ENCODE results near the gene KLK5.

DNA sequence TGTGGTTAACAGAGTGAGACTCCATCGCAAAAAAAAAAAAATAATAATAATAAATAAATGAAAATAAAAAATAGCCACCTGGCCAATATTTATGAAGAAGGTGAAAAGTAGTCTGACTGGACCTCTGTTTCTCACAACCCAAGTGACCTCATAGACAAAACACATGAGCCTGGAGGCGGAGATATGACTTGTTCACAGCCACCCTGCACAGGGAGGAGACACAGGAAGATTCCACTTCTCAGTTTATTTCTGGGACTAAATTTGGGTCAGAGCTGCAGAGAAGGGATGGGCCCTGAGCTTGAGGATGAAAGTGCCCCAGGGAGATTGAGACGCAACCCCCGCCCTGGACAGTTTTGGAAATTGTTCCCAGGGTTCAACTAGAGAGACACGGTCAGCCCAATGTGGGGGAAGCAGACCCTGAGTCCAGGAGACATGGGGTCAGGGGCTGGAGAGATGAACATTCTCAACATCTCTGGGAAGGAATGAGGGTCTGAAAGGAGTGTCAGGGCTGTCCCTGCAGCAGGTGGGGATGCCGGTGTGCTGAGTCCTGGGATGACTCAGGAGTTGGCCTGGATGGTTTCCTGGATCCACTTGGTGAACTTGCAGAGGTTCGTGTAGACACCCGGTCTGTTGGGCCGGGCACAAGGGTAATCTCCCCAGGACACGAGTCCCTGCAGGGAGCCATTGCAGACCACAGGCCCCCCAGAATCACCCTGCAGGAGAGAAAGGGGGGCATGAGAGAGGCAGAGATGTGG is 9.6 kb downstream of the KLK5 start:
- TF ChIP-seq, protein P1, sequence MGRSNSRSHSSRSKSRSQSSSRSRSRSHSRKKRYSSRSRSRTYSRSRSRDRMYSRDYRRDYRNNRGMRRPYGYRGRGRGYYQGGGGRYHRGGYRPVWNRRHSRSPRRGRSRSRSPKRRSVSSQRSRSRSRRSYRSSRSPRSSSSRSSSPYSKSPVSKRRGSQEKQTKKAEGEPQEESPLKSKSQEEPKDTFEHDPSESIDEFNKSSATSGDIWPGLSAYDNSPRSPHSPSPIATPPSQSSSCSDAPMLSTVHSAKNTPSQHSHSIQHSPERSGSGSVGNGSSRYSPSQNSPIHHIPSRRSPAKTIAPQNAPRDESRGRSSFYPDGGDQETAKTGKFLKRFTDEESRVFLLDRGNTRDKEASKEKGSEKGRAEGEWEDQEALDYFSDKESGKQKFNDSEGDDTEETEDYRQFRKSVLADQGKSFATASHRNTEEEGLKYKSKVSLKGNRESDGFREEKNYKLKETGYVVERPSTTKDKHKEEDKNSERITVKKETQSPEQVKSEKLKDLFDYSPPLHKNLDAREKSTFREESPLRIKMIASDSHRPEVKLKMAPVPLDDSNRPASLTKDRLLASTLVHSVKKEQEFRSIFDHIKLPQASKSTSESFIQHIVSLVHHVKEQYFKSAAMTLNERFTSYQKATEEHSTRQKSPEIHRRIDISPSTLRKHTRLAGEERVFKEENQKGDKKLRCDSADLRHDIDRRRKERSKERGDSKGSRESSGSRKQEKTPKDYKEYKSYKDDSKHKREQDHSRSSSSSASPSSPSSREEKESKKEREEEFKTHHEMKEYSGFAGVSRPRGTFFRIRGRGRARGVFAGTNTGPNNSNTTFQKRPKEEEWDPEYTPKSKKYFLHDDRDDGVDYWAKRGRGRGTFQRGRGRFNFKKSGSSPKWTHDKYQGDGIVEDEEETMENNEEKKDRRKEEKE (IDR thresholded peaks at IDR 0.05): no peak
- TF ChIP-seq ZNF20 (CRISPR knock-in tag; IDR thresholded peaks at IDR 0.05) (no peak), MEIS1 (CRISPR knock-in tag; IDR thresholded peaks at IDR 0.05; ENCODE audit: borderline replicate concordance) (no peak), NFIB (CRISPR knock-in tag; IDR thresholded peaks at IDR 0.05; ENCODE audit: borderline replicate concordance) (no peak), ZKSCAN8 (CRISPR knock-in tag; IDR thresholded peaks at IDR 0.05; ENCODE audit: borderline replicate concordance) (no peak), ZBTB21 (CRISPR knock-in tag; IDR thresholded peaks at IDR 0.05) (no peak), POLR2A (IDR thresholded peaks at IDR 0.05; ENCODE audit: insufficient read depth in 1 of 2, low read depth in 2 of 2, low read length in 2 of 2) (no peak), MAZ (IDR thresholded peaks at IDR 0.05; ENCODE audit: borderline replicate concordance, low read depth, low read length) (no peak), MAZ (CRISPR knock-in tag; IDR thresholded peaks at IDR 0.05; ENCODE audit: low read depth) (no peak), BHLHE40 (IDR thresholded peaks at IDR 0.05; ENCODE audit: low read length) (no peak), FOXJ3 (CRISPR knock-in tag; IDR thresholded peaks at IDR 0.05; ENCODE audit: borderline replicate concordance) (no peak)
- TF ChIP-seq, protein P2, sequence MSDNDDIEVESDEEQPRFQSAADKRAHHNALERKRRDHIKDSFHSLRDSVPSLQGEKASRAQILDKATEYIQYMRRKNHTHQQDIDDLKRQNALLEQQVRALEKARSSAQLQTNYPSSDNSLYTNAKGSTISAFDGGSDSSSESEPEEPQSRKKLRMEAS (IDR thresholded peaks at IDR 0.05): no peak
- TF ChIP-seq, protein P3, sequence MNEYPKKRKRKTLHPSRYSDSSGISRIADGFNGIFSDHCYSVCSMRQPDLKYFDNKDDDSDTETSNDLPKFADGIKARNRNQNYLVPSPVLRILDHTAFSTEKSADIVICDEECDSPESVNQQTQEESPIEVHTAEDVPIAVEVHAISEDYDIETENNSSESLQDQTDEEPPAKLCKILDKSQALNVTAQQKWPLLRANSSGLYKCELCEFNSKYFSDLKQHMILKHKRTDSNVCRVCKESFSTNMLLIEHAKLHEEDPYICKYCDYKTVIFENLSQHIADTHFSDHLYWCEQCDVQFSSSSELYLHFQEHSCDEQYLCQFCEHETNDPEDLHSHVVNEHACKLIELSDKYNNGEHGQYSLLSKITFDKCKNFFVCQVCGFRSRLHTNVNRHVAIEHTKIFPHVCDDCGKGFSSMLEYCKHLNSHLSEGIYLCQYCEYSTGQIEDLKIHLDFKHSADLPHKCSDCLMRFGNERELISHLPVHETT (CRISPR knock-in tag; conservative IDR thresholded peaks at IDR 0.05): no peak
- TF ChIP-seq, protein P4, sequence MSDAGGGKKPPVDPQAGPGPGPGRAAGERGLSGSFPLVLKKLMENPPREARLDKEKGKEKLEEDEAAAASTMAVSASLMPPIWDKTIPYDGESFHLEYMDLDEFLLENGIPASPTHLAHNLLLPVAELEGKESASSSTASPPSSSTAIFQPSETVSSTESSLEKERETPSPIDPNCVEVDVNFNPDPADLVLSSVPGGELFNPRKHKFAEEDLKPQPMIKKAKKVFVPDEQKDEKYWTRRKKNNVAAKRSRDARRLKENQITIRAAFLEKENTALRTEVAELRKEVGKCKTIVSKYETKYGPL (CRISPR knock-in tag; IDR thresholded peaks at IDR 0.05): no peak
